Mammary microvascular endothelial cell (primary cell): Measurements from ENCODE around the gene ELMO1. TPM values are rescaled to one million over a fixed set of nuclear protein-coding genes. Genes with fewer than 3 reads are reported as not detected.

Experiments
- total RNA-seq: library from RNA; depleted of rRNA; stranded (reverse); fragments of >200 nt; gene quantifications from 2 replicates; pipeline ENCODE4 v1.2.3, GENCODE V29; 2015

The ELMO1 gene
- 13.6 and 20.4 TPM in 2 replicates for total RNA-seq

GRCh38 chr7:37448636-37449361, at the start of gene ELMO1:
TSS of gene ELMO1 (minus strand) at chr7:37448864. CDS start at chr7:37342690, 106,174 bp downstream.

Other genes with a start within 250 kb of the ELMO1 start
- not detected in 2 replicates for gene GPR141, start 234.9 kb upstream of the ELMO1 start, total RNA-seq